GM18507 (cell line): ENCODE results near the gene KIF21B.

Experiments
- DNase-seq: peaks from one replicate; pipeline ENCODE4 v3.0.0; 2011; ENCODE audit warnings: low read depth; ENCODE audit not compliant: insufficient read length; ENCODE audit errors: extremely low spot score
- FAIRE-seq: peaks from 2 replicates; lab custom pipeline; 2011; peaks lifted over from hg19 to GRCh38; lab: Jason Lieb, UNC

KIF21B gene

DNA sequence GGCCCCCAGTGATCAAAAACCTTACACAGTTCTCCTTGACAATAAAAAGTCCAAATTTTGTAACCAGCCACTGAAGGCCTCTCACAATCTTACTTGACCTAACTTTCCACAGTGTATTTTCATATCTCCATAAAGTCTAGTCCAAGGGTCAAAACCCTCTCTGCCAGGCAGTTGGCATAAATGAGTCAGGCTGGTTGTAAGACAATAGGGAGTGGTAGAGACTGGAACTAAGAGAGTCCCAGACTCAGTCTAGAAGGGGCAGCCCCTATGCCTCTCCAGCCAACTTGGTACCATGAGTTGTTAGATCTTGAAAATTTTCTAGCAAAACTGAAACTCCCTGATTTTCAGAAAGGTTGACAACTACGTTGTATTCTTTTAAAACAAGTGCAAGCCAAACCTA lies 21.0 kb downstream of the KIF21B start:
- FAIRE-seq: no peak
- DNase-seq: no peak

GRCh38 chr1:201001962-201002361 lies 21.6 kb downstream of the KIF21B start:
- FAIRE-seq (no peak), DNase-seq (no peak)

- no peak for FAIRE-seq
- no peak for DNase-seq
These were observed 23.1 kb downstream of the KIF21B start for GRCh38 chr1:201000391-201000790.

DNA sequence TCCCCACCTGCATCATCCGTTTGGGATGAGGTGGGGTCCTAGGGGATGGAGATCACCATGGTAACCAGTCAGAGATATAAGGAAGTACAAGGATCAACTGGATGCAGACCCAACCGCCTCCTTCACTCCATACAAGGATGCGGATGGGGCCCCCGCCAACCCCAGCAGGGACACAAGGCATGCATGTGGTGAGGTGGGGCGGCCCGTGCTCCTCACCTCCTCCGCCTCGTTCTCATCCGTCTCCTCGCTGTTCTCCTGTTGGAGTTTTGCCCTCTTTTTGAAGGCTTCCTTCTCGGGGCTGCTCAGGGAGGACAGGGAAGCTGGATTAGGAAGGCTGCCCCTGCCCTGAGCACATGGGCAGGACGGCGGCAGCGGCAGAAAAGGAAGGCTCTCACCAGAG lies 23.8 kb downstream of the KIF21B start:
- DNase-seq (no peak), FAIRE-seq (no peak)

- FAIRE-seq (no peak), DNase-seq (no peak)
These were observed 25.2 kb downstream of the KIF21B start for GRCh38 chr1:200998323-200998722.

GRCh38 chr1:200992382-200993048 lies 31.0 kb downstream of the KIF21B start:
- FAIRE-seq (no peak), DNase-seq (no peak)

GRCh38 chr1:200991097-200991614 lies 32.4 kb downstream of the KIF21B start:
- DNase-seq (no peak), FAIRE-seq (no peak)

DNA sequence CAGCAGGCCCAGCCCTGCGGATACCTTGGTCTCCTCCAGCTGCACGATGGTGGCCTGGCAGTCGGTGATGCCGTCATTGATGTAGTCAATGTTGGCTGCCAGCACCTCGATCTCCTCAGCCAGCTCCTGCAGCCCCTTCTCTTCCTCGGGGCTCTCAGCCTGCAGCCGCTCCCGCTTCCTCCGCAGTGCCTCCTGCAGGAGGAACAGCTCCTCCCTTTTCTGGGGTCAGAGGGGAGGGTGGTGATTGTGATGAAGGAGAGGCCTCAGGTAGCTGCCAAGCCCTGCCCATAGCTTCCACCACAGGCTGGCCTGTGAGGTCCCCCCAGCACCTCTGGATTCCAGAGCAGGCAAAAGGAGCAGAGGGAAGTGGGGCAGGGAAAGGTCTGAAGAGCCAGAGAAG lies 33.4 kb downstream of the KIF21B start:
- FAIRE-seq: no peak

DNA sequence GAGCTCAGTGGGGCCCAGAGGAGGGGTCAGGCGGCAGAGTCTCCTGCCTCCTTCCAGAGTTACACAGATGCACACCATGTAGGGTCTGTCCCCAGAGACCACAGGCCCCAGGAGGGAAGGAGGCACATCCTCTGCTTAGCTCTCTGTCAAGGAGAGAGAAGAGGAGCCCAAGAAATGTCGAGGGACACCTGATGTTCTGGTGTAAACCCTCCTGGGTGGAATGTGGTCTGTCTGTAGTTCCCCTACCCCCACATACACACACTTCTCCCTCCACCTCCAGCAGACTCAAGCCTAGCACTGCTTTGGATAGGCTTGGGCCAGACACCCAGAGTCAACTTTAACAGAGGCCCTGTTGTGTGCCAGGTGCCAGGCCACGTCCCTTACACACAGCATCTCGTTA lies 34.2 kb downstream of the KIF21B start:
- FAIRE-seq: no peak
- DNase-seq: no peak

More for the DNA sequence above, 33.4 kb downstream of the KIF21B start:
- no peak for DNase-seq

GRCh38 chr1:200988693-200989092 lies 34.8 kb downstream of the KIF21B start:
- no peak for DNase-seq
- no peak for FAIRE-seq

- FAIRE-seq: no peak
These were observed 38.0 kb downstream of the KIF21B start for GRCh38 chr1:200985481-200985880.

GRCh38 chr1:200983035-200983561 lies 40.4 kb downstream of the KIF21B start:
- FAIRE-seq (no peak), DNase-seq (no peak)

More at GRCh38 chr1:200985481-200985880, 38.0 kb downstream of the KIF21B start:
- DNase-seq: no peak

GRCh38 chr1:200982071-200982945 lies 41.2 kb downstream of the KIF21B start:
- DNase-seq: no peak
- FAIRE-seq: no peak

DNA sequence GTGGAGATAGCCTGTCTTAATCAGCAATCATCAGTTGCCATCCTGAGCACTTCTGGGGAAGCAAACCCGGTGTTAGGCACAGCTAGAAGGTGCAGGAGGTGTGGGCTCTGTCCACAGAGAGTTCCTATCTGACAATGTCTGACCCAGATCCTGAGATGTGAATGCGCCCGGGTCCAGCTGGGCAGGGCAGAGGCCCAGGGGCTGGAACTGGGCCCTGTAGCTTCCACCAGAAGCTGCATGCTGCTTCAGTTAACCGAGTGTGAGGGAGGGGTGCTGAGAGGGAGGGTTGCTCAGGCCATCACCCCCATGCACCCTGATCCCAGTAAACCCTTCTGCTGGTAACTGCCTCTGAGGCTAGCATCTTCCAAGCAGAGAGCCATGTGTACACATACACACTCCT lies 42.2 kb downstream of the KIF21B start:
- no peak for FAIRE-seq
- DNase-seq: no peak

GRCh38 chr1:200980873-200981272 lies 42.6 kb downstream of the KIF21B start:
- DNase-seq (no peak), FAIRE-seq (no peak)

DNA sequence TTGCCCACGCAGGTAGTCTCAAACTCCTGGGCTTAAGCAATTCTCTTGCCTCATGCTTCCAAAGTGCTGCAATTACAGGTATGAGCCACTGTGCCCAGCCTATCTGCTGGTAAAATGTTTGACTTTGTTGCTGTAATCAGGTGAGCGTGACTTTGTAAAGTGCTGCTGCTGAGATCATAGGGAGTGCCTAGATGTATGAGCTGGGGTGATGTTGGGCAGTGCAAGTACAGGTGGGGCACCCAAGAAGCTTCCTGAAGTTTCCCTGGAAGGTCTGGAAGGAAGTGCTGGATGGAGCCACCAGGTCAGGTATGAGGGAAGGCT lies 43.1 kb downstream of the KIF21B start:
- DNase-seq (no peak), FAIRE-seq (no peak)

DNA sequence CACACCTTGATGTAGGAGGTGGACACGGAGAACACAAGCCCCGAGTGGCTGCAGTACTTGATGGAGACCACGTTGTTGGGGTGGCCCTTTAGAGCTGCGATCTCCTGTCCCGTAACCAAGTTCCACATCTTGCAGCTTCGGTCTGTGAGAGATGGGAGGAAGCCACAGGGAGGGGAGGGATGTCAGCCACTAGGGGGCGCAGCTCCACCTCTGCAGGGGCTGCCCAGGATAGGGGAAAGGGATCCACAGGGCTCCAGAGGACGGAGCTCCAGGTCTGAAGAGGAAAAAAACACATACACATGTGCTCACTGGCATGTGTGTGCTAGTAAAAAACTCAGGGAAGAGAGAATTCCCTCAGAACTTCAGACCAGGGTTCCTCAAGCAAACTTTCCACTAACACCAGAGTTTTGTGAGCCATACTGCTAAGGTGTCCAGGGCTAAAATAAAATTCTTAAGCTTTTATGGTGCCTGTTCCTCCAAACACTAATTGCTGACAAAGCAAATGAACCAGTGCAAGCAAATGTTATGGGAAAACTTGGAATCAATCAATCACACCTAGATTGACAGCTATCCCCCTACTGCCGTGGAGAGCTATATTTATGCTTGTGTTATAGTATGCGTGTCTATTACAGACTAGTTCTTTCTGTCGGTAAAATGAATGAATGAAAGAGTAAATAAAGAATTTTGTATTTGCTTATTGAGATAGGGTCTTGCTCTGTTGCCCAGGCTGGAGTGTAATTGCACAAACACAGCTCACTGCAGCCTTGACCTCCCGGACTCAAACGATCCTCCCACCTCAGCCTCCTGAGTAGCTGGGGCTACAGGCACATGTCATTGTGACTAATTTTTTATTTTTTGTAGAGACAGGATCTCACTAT lies 43.7 kb downstream of the KIF21B start:
- DNase-seq: peak; percentile 50
- peak; percentile 72 for FAIRE-seq

DNA sequence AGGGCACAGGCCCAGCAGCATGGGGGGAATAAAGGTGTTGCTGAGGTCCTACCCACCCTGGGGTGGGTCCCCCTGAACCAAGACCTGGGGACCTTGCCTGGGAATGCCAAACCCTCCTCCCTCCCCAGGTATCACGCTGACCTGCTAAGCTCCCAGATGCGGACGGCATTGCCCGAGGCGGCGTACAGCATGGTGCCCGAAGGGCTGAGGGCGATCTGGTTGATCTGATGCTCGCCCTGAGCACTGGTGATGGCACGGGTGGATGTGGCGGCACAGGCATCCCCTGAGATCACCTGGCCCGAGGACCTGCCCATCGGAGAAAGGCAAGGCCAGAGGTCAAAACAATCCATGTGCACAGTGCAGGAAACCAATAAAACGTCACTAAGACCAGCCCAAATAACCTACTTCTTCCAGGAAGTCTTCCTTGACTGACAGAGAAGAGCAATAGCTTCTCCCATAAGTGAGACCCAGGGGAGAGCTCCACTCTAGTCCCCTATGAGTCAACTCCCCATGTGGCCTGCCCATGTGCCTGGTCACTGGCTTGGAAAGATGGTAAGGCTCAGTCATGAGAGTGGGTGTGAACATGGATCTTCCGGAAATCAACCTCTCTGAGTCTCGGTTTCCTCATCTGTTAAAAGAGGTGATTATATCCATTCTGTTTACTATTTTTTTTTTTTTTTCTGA lies 46.3 kb downstream of the KIF21B start:
- FAIRE-seq (no peak), DNase-seq (no peak)

DNA sequence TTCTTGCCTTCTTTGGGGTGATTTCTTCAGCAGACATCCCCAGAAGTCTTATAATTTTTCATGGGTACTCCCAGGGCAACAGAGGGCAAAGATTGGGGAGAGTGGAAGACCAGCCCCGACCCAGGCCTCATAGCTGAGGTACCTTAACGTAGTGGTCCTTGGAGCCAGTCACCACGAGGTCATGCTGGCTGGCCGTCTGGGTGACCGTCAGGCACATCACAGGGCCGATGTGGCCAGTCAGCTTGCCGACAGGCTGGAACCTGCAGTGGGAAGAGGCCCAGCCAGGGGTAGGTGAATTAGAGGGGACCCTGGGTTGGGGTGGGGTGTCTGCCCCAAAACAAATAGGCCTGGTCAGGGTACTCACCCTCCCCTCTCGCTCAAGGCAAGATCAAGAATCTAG lies 46.9 kb downstream of the KIF21B start:
- FAIRE-seq (no peak), DNase-seq (no peak)
